ENCODE measurements around the gene LRCH3.
A peak's percentile ranks its signal among the peaks of the same experiment; 100 is the strongest.

Gene LRCH3

DNA sequence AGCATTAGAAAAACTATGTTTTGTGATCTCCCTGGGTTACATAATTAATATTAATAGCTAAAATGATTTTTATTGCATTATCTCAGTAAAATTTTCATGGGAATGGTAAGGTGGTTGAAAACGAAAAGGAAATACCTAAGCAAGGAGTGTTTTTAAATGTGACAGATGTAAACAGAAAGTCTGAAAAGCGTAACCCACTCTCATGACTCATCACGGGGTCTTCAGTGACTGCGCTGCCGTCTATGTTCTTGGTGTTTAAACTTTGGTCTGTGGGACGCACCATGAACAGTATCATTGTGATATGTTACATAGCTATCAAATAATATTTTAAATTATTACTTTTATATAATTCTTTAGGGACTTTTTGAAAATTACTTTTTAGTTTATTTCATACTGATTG is 19.8 kb downstream of the LRCH3 start:
- Histone ChIP-seq H2BK5ac (ENCODE audit: low read depth, low read length, poor library complexity, severe bottlenecking) (no peak overlapping the region), H3K4me2 (ENCODE audit: low read length, poor library complexity, severe bottlenecking) (no peak overlapping the region), H3K9ac (ENCODE audit: low read length) (peak overlapping the region; percentile 86), H3K27ac (ENCODE audit: low read length, poor library complexity, severe bottlenecking) (no peak overlapping the region), H3K36me3 (ENCODE audit: control insufficient read depth in 1 of 2, insufficient read depth in 2 of 2, low read depth in 1 of 2, low read length in 2 of 2) (no peaks in the 10 kb centered on the region), H2AK5ac (ENCODE audit: low read length, severe bottlenecking) (no peak overlapping the region), H3K4me1 (ENCODE audit: control insufficient read depth, insufficient read depth, low read depth, low read length) (peaks cover 9% of the 10 kb centered on the region), H2BK15ac (ENCODE audit: low read depth, poor library complexity, severe bottlenecking) (no peak overlapping the region), H3K23ac (ENCODE audit: low read length in 2 of 2) (no peak overlapping the region), H4K91ac (ENCODE audit: low read length) (no peak overlapping the region), H3K4ac (ENCODE audit: low read depth in 1 of 2, low read length in 2 of 2) (no peak overlapping the region), H4K8ac (ENCODE audit: low read length) (no peak overlapping the region), H2AFZ (ENCODE audit: low read depth, low read length) (no peak overlapping the region), H3K9me3 (ENCODE audit: control insufficient read depth, low read length) (no peaks in the 10 kb centered on the region), H3K79me1 (replicated peaks; ENCODE audit: low read length, poor library complexity, severe bottlenecking) (peaks cover 14% of the 10 kb centered on the region), H2BK12ac (ENCODE audit: low read length in 2 of 2) (no peak overlapping the region), H3K14ac (ENCODE audit: low read length in 2 of 2) (no peak overlapping the region), H3K4me3 (ENCODE audit: insufficient read depth in 1 of 2, low read depth in 1 of 2, low read length in 2 of 2) (no peak overlapping the region), H3K27me3 (ENCODE audit: control insufficient read depth in 1 of 2, insufficient read depth in 1 of 2, low read length in 2 of 2) (no peaks in the 10 kb centered on the region), H2BK120ac (ENCODE audit: low read depth, low read length) (no peak overlapping the region), H3K18ac (ENCODE audit: low read depth in 1 of 2, low read length in 2 of 2) (no peak overlapping the region)
- 58% methylated on average over 3 of the region's 6 CpGs for WGBS
- peak; percentile 52 for DNase-seq

DNA sequence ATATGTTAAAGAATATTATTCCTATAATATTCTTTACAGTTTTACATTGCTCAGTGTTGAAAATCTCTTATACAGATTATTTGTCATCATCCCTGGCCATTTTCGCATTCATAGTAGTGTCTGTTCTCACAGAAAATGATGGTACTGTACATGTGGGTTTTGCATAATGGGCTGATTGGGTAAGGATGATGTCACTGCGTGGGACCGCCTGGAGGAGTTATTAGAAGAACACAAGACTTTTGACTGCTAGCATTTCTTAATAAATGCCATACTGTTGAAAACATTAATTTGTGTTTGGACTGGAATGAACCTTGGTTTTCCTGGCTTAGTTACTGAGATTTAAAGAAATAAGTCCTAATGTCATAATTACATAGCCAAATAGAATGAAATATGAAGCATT is 20.3 kb downstream of the LRCH3 start:
- Histone ChIP-seq H3K9ac (ENCODE audit: low read length) (peak overlapping the region; percentile 86), H3K27me3 (ENCODE audit: control insufficient read depth in 1 of 2, insufficient read depth in 1 of 2, low read length in 2 of 2) (no peaks in the 10 kb centered on the region), H4K91ac (ENCODE audit: low read length) (no peak overlapping the region), H2BK5ac (ENCODE audit: low read depth, low read length, poor library complexity, severe bottlenecking) (no peak overlapping the region), H2BK12ac (ENCODE audit: low read length in 2 of 2) (no peak overlapping the region), H3K4me1 (ENCODE audit: control insufficient read depth, insufficient read depth, low read depth, low read length) (peaks cover 9% of the 10 kb centered on the region), H2AK5ac (ENCODE audit: low read length, severe bottlenecking) (no peak overlapping the region), H3K36me3 (ENCODE audit: control insufficient read depth in 1 of 2, insufficient read depth in 2 of 2, low read depth in 1 of 2, low read length in 2 of 2) (peaks cover 0 to under 1% of the 10 kb centered on the region in 2 experiments), H3K23ac (ENCODE audit: low read length in 2 of 2) (no peak overlapping the region), H2BK120ac (ENCODE audit: low read depth, low read length) (no peak overlapping the region), H3K27ac (ENCODE audit: low read length, poor library complexity, severe bottlenecking) (no peak overlapping the region), H3K4me2 (ENCODE audit: low read length, poor library complexity, severe bottlenecking) (no peak overlapping the region), H4K8ac (ENCODE audit: low read length) (no peak overlapping the region), H3K14ac (ENCODE audit: low read length in 2 of 2) (no peak overlapping the region), H3K4me3 (ENCODE audit: insufficient read depth in 1 of 2, low read depth in 1 of 2, low read length in 2 of 2) (no peak overlapping the region), H3K18ac (ENCODE audit: low read depth in 1 of 2, low read length in 2 of 2) (no peak overlapping the region), H3K4ac (ENCODE audit: low read depth in 1 of 2, low read length in 2 of 2) (no peak overlapping the region), H2AFZ (ENCODE audit: low read depth, low read length) (no peak overlapping the region), H3K79me1 (replicated peaks; ENCODE audit: low read length, poor library complexity, severe bottlenecking) (peaks cover 14% of the 10 kb centered on the region), H2BK15ac (ENCODE audit: low read depth, poor library complexity, severe bottlenecking) (no peak overlapping the region), H3K9me3 (ENCODE audit: control insufficient read depth, low read length) (no peaks in the 10 kb centered on the region)
- WGBS: 96% methylated on average over 3 of the region's 3 CpGs
- DNase-seq: peak; percentile 84

DNA sequence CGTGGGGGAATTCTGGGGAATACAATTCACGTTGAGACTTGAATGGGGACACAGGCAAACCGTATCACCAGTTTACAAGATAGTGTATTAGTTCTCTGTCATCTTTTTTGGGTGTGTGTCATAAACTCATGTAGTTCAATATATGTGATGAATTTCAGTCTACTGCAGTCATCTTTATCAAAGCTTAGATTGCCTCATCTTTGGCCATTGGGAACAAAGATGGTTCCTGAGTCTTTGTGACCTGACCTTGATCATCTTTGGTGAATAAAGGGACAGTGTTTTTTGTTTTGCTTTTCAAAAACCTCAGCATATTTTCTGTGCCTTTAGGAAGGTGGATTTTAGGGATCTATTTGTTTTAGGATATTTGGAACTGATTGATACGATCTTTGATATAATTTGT is 23.3 kb downstream of the LRCH3 start:
- Histone ChIP-seq H3K27me3 (ENCODE audit: control insufficient read depth in 1 of 2, insufficient read depth in 1 of 2, low read length in 2 of 2) (no peaks in the 10 kb centered on the region), H3K36me3 (ENCODE audit: control insufficient read depth in 1 of 2, insufficient read depth in 2 of 2, low read depth in 1 of 2, low read length in 2 of 2) (peaks cover 0 to 16% of the 10 kb centered on the region in 2 experiments), H3K9me3 (ENCODE audit: control insufficient read depth, low read length) (no peaks in the 10 kb centered on the region), H3K9ac (ENCODE audit: low read length) (no peak overlapping the region), H2BK12ac (ENCODE audit: low read length in 2 of 2) (no peak overlapping the region), H3K79me1 (replicated peaks; ENCODE audit: low read length, poor library complexity, severe bottlenecking) (peaks cover 8% of the 10 kb centered on the region), H2BK15ac (ENCODE audit: low read depth, poor library complexity, severe bottlenecking) (no peak overlapping the region), H2AK5ac (ENCODE audit: low read length, severe bottlenecking) (no peak overlapping the region), H3K18ac (ENCODE audit: low read depth in 1 of 2, low read length in 2 of 2) (no peak overlapping the region), H2BK5ac (ENCODE audit: low read depth, low read length, poor library complexity, severe bottlenecking) (no peak overlapping the region), H4K8ac (ENCODE audit: low read length) (no peak overlapping the region), H3K4me1 (ENCODE audit: control insufficient read depth, insufficient read depth, low read depth, low read length) (no peaks in the 10 kb centered on the region), H3K23ac (ENCODE audit: low read length in 2 of 2) (no peak overlapping the region), H2BK120ac (ENCODE audit: low read depth, low read length) (no peak overlapping the region), H3K14ac (ENCODE audit: low read length in 2 of 2) (no peak overlapping the region), H3K4me2 (ENCODE audit: low read length, poor library complexity, severe bottlenecking) (no peak overlapping the region), H3K4ac (ENCODE audit: low read depth in 1 of 2, low read length in 2 of 2) (no peak overlapping the region), H3K4me3 (ENCODE audit: insufficient read depth in 1 of 2, low read depth in 1 of 2, low read length in 2 of 2) (no peak overlapping the region), H3K27ac (ENCODE audit: low read length, poor library complexity, severe bottlenecking) (no peak overlapping the region), H2AFZ (ENCODE audit: low read depth, low read length) (no peak overlapping the region), H4K91ac (ENCODE audit: low read length) (no peak overlapping the region)
- 100% methylated on average over 2 of the region's 4 CpGs for WGBS
- no peak for DNase-seq

DNA sequence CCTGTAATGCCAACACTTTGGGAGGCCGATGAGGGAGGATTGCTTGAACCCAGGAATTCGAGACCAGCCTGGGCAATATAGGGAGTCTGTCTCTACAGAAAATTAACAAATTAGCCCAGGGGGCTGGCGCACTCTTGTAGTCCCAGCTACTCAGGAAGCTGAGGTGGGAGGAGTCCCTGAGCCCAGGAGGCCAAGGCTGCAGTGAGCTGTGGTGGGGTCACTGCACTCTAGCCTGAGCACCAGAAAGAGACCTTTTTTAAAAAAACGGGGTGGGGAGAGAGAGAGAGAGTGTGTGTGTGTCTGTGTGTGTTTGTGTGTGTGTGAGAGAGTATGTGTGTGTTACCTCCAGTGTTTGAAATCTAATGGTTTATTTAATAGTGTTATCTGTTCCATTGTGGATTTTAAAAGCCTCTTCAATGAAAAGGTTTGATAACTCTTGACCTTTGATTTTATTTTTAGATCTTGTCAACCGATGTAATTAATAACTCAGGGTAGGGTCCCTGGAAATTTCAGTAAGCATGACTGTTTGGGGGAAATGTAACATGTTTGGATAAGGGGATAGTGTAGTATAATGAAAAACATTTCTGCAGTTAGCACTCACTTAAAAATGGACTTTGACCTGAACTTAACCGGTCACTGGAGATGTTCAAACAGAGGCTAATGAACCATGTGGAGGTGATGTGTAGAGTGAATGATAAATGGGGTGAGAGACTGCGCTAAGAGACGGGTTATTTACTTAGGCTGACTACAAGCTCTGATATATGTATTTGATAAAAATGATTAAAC is 29.7 kb downstream of the LRCH3 start:
- Histone ChIP-seq H3K79me1 (replicated peaks; ENCODE audit: low read length, poor library complexity, severe bottlenecking) (peaks cover 13% of the 10 kb centered on the region), H3K23ac (ENCODE audit: low read length in 2 of 2) (no peak overlapping the region), H2BK120ac (ENCODE audit: low read depth, low read length) (no peak overlapping the region), H2BK12ac (ENCODE audit: low read length in 2 of 2) (no peak overlapping the region), H3K14ac (ENCODE audit: low read length in 2 of 2) (no peak overlapping the region), H2AK5ac (ENCODE audit: low read length, severe bottlenecking) (no peak overlapping the region), H3K9me3 (ENCODE audit: control insufficient read depth, low read length) (no peaks in the 10 kb centered on the region), H4K91ac (ENCODE audit: low read length) (no peak overlapping the region), H4K8ac (ENCODE audit: low read length) (no peak overlapping the region), H2BK15ac (ENCODE audit: low read depth, poor library complexity, severe bottlenecking) (no peak overlapping the region), H3K4me1 (ENCODE audit: control insufficient read depth, insufficient read depth, low read depth, low read length) (peaks cover 7% of the 10 kb centered on the region), H3K18ac (ENCODE audit: low read depth in 1 of 2, low read length in 2 of 2) (no peak overlapping the region), H3K4ac (ENCODE audit: low read depth in 1 of 2, low read length in 2 of 2) (no peak overlapping the region), H3K4me3 (ENCODE audit: insufficient read depth in 1 of 2, low read depth in 1 of 2, low read length in 2 of 2) (no peak overlapping the region), H3K36me3 (ENCODE audit: control insufficient read depth in 1 of 2, insufficient read depth in 2 of 2, low read depth in 1 of 2, low read length in 2 of 2) (peaks cover 12 to 50% of the 10 kb centered on the region in 2 experiments), H3K4me2 (ENCODE audit: low read length, poor library complexity, severe bottlenecking) (no peak overlapping the region), H3K9ac (ENCODE audit: low read length) (no peak overlapping the region), H2AFZ (ENCODE audit: low read depth, low read length) (no peak overlapping the region), H2BK5ac (ENCODE audit: low read depth, low read length, poor library complexity, severe bottlenecking) (no peak overlapping the region), H3K27me3 (ENCODE audit: control insufficient read depth in 1 of 2, insufficient read depth in 1 of 2, low read length in 2 of 2) (no peaks in the 10 kb centered on the region), H3K27ac (ENCODE audit: low read length, poor library complexity, severe bottlenecking) (no peak overlapping the region)
- no peak for DNase-seq
- WGBS: 93% methylated on average over 6 of the region's 8 CpGs
